Psoas muscle (tissue), 8 donors: ENCODE measurements around the gene DLX3. TPM values are rescaled to one million over a fixed set of nuclear protein-coding genes. Genes with fewer than 3 reads are reported as not detected.

Experiments
- ATAC-seq, 4 donors: fragments of 200-7000 bp; cut with Tn5 transposase; one replicate each; pipeline ENCODE4 v1.9.1; 2020; ENCODE audit warnings: moderate library complexity in 3 of 4, mild to moderate bottlenecking in 2 of 4
- DNase-seq, 2 donors: peaks; one replicate each; pipeline ENCODE4 v3.0.0-alpha.2; 2020
- H3K27ac ChIP-seq: fragments of 200-600 bp; one replicate; pipeline ENCODE4 v1.8.0; 2022
- H3K27me3 ChIP-seq, 3 donors: fragments of 200-600 bp in 1 of 3; one replicate each; pipeline versions ENCODE4 v1.6.1 to v1.8.0; 2013 to 2022; ENCODE audit warnings: low read length in 2 of 3, mild to moderate bottlenecking in 2 of 3, moderate library complexity in 1 of 3; ENCODE audit not compliant: insufficient read depth in 3 of 3
- H3K36me3 ChIP-seq, 2 donors: fragments of 200-600 bp in 1 of 2; one replicate each; pipeline versions ENCODE4 v1.6.1 to v1.8.0; 2013 to 2022; ENCODE audit warnings: low read depth in 1 of 2, mild to moderate bottlenecking in 1 of 2, moderate library complexity in 1 of 2; ENCODE audit not compliant: insufficient read depth in 1 of 2
- H3K4me1 ChIP-seq: fragments of 200-600 bp; one replicate; pipeline ENCODE4 v1.8.0; 2022
- H3K4me3 ChIP-seq: fragments of 200-600 bp; one replicate; pipeline ENCODE4 v1.8.0; 2022; ENCODE audit warnings: mild to moderate bottlenecking
- H3K9me3 ChIP-seq: fragments of 200-600 bp; one replicate; pipeline ENCODE4 v1.8.0; 2022
- WGBS, 3 donors: extraction: QIAGEN DNeasy Blood & Tissue Kit; methylation state at CpG; one replicate each; pipeline versions ENCODE4 v1.1.6 to v1.1.7; 2013; 5-methylcytosine and 5-hydroxymethylcytosine counted together
- intact Hi-C, 2 donors: fragments of 100-400 bp; cut with DNase I; formaldehyde crosslinking; loops; one replicate each; pipeline versions ENCODE4 v1.11.0 to v1.14.2; 2022
- polyA plus RNA-seq, 3 donors: library from polyadenylated mRNA; stranded (reverse); fragments of 200-250 nt; gene quantifications; one replicate each; pipeline ENCODE4 v1.2.3, GENCODE V29; 2013
- total RNA-seq, 4 donors: library from RNA; stranded (reverse); fragmentation: NEBNext Ultra II Directional in 2 of 4; extraction: Animal tissue kit (Norgen Biotek cat#: 25700) in 2 of 4; gene quantifications; one replicate each; pipeline versions ENCODE4 v1.2.1 to v1.2.4, GENCODE V29; 2021 to 2023
- TF ChIP-seq, protein P1 (sequence below): fragments of 200-600 bp; IDR thresholded peaks from one replicate; pipeline ENCODE4 v1.8.0; 2022; ENCODE audit warnings: antibody characterized with exemption
- donor health status: healthy with polysubstance abuse.
- donor health status: DM: no; HTN: no; CAD: no; lungs with moderate emphysema.
- donor health status: Bipolar disorder and iron deficiency.
- donor health status: healthy.
- donor health status: DM: yes; HTN: yes; CAD: no.
- donor health status: DM: no; HTN: no; CAD: no.
- donor health status: DM: no; HTN: no; CAD: no.
- donor health status: DM: yes; HTN: yes; CAD: no.

DLX3 gene
- total and polyA plus RNA-seq, 7 donors: 0.03 TPM; not detected in 6

DNA sequence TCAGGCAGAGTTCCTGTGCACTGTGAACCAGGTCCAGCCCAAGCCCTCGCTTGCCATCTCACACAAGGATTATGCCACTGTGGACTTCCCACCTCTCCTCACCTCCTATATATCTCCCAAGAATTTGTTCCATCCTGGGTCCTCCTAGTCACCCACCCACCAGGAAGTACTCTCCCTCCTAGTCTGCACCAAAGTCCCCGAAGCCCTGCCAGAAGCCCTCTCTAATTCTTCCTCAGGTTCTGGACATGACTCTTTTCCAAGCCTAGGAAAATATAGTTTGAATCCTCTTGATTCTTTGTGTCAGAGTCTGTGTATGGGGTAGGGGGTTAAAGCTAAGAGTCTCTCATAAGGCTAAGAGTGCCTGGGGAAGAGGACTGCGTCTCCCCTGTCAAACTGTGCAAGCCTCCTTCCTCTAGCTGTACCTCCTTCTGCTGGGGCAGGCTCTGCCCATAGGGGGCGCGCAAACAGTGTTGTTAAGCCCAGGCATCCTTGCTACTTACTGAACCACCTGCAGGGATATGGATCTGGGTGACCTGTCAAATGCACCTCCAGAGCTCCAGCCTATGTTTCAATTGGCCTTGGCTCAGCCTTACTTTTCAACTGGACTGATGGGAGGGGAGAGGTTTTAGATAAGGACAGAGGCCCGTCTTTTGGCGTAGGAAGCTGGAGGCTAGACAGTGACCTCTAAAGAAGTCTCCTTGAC lies 42.7 kb downstream of the DLX3 start:
- intact Hi-C loops: loop anchor here in 1 of 2 donors (2.0 kb wide), 1 partner anchor 46 kb away; no protein-coding TSS in a partner anchor
- H3K27me3 ChIP-seq: peaks cover 0 to 53% (median 8%) of the 10 kb centered on the region in 3 donors
- H3K4me3 ChIP-seq: no peak overlapping the region
- no peak overlapping the region for H3K27ac ChIP-seq
- H3K9me3 ChIP-seq: no peaks in the 10 kb centered on the region
- DNase-seq (peak; percentile 72 to 81), ATAC-seq (peak; percentile 68 to 82 (median 70))
- no peaks in the 10 kb centered on the region for H3K4me1 ChIP-seq
- TF ChIP-seq, protein P1, sequence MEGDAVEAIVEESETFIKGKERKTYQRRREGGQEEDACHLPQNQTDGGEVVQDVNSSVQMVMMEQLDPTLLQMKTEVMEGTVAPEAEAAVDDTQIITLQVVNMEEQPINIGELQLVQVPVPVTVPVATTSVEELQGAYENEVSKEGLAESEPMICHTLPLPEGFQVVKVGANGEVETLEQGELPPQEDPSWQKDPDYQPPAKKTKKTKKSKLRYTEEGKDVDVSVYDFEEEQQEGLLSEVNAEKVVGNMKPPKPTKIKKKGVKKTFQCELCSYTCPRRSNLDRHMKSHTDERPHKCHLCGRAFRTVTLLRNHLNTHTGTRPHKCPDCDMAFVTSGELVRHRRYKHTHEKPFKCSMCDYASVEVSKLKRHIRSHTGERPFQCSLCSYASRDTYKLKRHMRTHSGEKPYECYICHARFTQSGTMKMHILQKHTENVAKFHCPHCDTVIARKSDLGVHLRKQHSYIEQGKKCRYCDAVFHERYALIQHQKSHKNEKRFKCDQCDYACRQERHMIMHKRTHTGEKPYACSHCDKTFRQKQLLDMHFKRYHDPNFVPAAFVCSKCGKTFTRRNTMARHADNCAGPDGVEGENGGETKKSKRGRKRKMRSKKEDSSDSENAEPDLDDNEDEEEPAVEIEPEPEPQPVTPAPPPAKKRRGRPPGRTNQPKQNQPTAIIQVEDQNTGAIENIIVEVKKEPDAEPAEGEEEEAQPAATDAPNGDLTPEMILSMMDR: peak; percentile 62
- WGBS, 3 donors: 40 to 50% (median 44%) methylated on average over 7 of the region's 7 CpGs
- H3K36me3 ChIP-seq: no peaks in the 10 kb centered on the region

DNA sequence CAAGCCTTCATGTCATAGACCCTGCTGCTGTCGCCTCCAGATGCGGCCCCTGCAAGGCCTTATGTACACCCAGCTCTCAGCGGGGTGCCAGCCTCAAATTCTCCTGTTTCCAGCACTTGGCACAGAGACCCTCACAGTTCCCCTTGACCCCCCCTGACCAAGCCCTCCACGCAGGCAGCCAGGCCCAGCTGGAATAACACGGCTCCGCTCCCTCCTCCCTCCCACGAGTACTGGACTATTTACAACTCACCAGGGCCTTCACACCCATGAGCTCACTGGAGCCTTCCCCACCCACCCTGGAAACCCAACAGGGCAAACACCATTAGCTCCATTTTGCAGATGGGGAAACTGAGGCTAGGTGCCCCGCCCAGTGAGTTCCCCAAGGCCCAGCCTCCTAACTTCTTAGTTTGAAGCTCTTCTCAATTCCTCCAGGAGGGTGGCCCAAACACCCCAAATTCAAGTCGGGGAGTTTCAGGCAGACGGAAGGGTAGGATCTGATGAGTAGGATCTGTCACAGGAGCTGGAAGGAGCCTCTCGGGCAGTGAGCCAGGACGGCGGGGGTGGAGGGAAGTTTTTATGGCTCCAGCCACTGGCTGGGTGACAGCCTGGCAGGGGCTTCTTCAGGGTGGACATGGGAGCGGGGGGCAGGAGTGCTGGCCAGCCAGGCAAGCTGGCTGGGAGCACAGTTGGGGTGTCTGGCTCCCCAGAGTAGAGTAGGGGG lies 43.5 kb downstream of the DLX3 start:
- no peak for ATAC-seq

DNA sequence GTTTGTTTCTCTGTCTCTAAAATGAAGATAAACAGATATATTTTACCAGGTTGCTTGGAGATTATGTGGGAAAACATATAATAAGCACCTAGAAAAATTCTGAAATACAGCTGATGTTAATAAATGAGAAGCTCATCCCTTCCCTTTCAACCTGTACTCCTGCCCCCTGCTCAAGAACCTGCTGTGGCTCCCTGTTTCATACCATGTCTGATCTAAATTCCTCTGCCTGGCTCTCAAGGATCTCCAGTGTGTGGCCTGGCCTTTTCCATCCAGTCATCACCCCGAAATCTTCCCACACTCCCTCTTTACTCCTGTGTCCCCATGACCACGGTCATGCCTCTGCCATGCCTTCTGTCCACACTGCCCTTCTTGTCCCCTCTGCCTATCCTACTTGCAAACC lies 45.4 kb downstream of the DLX3 start:
- Histone ChIP-seq H3K4me3 (no peak overlapping the region), H3K36me3 (no peaks in the 10 kb centered on the region), H3K4me1 (no peaks in the 10 kb centered on the region), H3K27me3 (peaks cover 0 to 72% (median 15%) of the 10 kb centered on the region in 3 donors), H3K27ac (no peak overlapping the region), H3K9me3 (no peaks in the 10 kb centered on the region)
- DNase-seq (no peak), ATAC-seq (no peak)
- intact Hi-C loops: no loop called here
- 76 to 79% (median 79%) methylated on average over 2 of the region's 2 CpGs for WGBS, 3 donors
- TF ChIP-seq, protein P1: no peak

More for the DNA sequence above, 43.5 kb downstream of the DLX3 start:
- H3K9me3 ChIP-seq: no peaks in the 10 kb centered on the region
- DNase-seq: no peak
- WGBS, 3 donors: 24 to 32% (median 29%) methylated on average over 14 of the region's 14 CpGs
- H3K27ac ChIP-seq: no peak overlapping the region
- intact Hi-C loops: loop anchor here in 1 of 2 donors (2.0 kb wide), 1 partner anchor 47 kb away; no protein-coding TSS in a partner anchor
- TF ChIP-seq, protein P1: no peak
- H3K36me3 ChIP-seq: no peaks in the 10 kb centered on the region
- H3K27me3 ChIP-seq: peaks cover 0 to 55% (median 8%) of the 10 kb centered on the region in 3 donors
- no peak overlapping the region for H3K4me3 ChIP-seq
- H3K4me1 ChIP-seq: no peaks in the 10 kb centered on the region

DNA sequence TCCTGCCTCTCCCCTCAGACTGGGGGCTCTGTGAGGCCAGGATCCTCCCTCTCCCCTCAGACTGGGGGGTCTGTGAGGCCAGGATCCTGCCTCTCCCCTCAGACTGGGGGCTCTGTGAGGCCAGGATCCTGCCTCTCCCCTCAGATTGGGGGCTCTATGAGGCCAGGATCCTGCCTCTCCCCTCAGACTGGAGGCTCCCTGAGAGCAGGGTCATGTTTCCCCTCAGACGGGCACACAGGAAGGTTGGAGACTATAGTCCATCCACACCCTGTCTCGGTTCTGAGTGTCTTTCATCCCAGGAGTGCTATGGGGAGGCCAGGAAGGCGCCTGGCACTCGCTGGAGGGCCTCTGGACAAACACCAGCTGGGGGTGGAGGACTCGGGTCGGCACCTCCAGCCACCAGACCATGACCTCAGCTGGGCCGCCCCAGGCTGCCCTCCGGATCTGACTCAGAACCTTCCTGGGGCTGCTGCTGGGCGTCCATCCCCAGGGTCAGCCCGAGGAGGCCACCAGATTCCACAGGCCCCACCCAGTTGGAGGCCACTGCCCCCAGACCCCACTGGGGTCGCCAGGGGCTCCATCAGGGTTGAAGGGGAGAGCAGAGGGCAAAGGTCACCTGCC lies 48.0 kb downstream of the DLX3 start:
- no peaks in the 10 kb centered on the region for H3K9me3 ChIP-seq
- no peak for DNase-seq
- no peak overlapping the region for H3K27ac ChIP-seq
- H3K4me3 ChIP-seq: no peak overlapping the region
- H3K27me3 ChIP-seq: peaks cover 0 to 82% (median 24%) of the 10 kb centered on the region in 3 donors
- no peaks in the 10 kb centered on the region for H3K4me1 ChIP-seq
- no peak for ATAC-seq
- intact Hi-C loops: no loop called here
- WGBS, 3 donors: 71 to 80% (median 75%) methylated on average over 11 of the region's 11 CpGs
- no peaks in the 10 kb centered on the region for H3K36me3 ChIP-seq
- TF ChIP-seq, protein P1: no peak
